Measurements from ENCODE around the gene TTLL1. TPM values are rescaled to one million over a fixed set of nuclear protein-coding genes. Genes with fewer than 3 reads are reported as not detected.

Gene TTLL1
- total RNA-seq, 4 donors from 2014 or later = 1.1 to 3.8 (median 2.8) TPM

DNA sequence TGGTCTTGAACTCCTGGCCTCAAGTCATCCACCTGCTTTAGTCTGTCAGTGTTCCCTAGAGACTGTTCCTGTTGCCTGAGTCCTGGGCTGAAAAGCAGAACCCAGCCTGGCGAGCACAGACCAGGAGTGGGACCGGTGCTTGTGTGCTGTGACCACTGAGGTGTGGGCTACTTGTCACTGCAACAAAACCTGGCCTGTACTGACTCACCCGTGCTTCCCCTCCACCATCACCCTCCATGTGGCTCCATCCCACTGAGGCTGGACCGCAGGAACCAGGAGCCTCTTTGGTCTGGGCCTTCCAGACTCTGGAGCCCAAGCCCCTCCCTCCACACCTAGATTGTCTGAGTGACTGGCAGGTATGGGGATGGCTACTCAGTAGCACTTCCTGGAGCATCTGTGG is 45.4 kb upstream of the TTLL1 start:
- WGBS, 2 donors (ENCODE audit: low coverage in 1 of 2) = 90% methylated on average over 4 of the region's 4 CpGs; no CpG with 5 or more reads in 1 of the 2 donors

DNA sequence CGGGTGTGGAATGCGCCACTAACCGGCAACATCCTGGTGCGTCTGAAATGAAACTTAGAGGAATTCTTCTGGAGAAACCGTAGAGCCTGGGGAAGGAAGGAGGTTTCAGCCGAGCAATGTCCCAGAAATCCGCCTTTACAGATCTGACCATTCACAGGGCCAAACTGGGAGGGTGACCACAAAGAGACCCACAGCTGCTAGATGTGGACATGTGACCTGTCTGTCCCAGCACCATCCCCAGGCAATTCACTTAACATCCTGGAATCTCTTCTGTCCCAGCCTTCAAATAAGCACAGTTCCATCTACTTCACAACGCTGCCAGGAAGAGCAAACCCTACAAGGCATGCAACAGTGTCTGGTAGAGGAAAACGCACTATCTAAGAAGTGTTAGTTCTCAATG is 44.2 kb upstream of the TTLL1 start:
- no peak overlapping the region for H3K27ac ChIP-seq
- 83 to 97% methylated on average over 1 to 9 of the region's 9 CpGs for WGBS, 2 donors (ENCODE audit: low coverage in 1 of 2)
- no peak for TF ChIP-seq EP300 (IDR thresholded peaks at IDR 0.05; ENCODE audit: low read depth)
- no peak for TF ChIP-seq POLR2AphosphoS5 (IDR thresholded peaks at IDR 0.05)
- TF ChIP-seq, protein P1, sequence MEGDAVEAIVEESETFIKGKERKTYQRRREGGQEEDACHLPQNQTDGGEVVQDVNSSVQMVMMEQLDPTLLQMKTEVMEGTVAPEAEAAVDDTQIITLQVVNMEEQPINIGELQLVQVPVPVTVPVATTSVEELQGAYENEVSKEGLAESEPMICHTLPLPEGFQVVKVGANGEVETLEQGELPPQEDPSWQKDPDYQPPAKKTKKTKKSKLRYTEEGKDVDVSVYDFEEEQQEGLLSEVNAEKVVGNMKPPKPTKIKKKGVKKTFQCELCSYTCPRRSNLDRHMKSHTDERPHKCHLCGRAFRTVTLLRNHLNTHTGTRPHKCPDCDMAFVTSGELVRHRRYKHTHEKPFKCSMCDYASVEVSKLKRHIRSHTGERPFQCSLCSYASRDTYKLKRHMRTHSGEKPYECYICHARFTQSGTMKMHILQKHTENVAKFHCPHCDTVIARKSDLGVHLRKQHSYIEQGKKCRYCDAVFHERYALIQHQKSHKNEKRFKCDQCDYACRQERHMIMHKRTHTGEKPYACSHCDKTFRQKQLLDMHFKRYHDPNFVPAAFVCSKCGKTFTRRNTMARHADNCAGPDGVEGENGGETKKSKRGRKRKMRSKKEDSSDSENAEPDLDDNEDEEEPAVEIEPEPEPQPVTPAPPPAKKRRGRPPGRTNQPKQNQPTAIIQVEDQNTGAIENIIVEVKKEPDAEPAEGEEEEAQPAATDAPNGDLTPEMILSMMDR (IDR thresholded peaks at IDR 0.05) = no peak
- TF ChIP-seq POLR2A (IDR thresholded peaks at IDR 0.05) = no peak
- DNase-seq = no peak
- no peaks in the 10 kb centered on the region for H3K9me3 ChIP-seq
- intact Hi-C loops (cut with DNase I; ENCODE audit: low total_unique reads) (no loop called here), in situ Hi-C loops (cut with MboI; ENCODE audit: low pct_ligation_motif_present in 1 of 4, low pct_unique_long_range_greater_than_20kb in 1 of 4, low sequenced_read_pairs in 3 of 4) (no loop called here)
- H3K36me3 ChIP-seq = peaks cover 0 to 4% (median 0%) of the 10 kb centered on the region in 4 donors
- no peaks in the 10 kb centered on the region for H3K27me3 ChIP-seq
- H3K4me1 ChIP-seq = peaks cover 0 to 18% (median 15%) of the 10 kb centered on the region in 4 donors
- no peak overlapping the region for H3K4me3 ChIP-seq

More for the DNA sequence above, 45.4 kb upstream of the TTLL1 start:
- no peak overlapping the region for H3K4me3 ChIP-seq
- H3K27ac ChIP-seq = no peak overlapping the region
- in situ Hi-C loops (cut with MboI; ENCODE audit: low pct_ligation_motif_present in 1 of 4, low pct_unique_long_range_greater_than_20kb in 1 of 4, low sequenced_read_pairs in 3 of 4) (no loop called here), intact Hi-C loops (cut with DNase I; ENCODE audit: low total_unique reads) (no loop called here)
- peaks cover 0 to 4% (median 0%) of the 10 kb centered on the region in 4 donors for H3K36me3 ChIP-seq
- no peaks in the 10 kb centered on the region for H3K27me3 ChIP-seq
- H3K4me1 ChIP-seq = peaks cover 0 to 6% (median 4%) of the 10 kb centered on the region in 4 donors
- TF ChIP-seq EP300 (IDR thresholded peaks at IDR 0.05; ENCODE audit: low read depth) = no peak
- no peak for TF ChIP-seq POLR2A (IDR thresholded peaks at IDR 0.05)
- TF ChIP-seq, protein P1 (IDR thresholded peaks at IDR 0.05) = no peak
- no peak for TF ChIP-seq POLR2AphosphoS5 (IDR thresholded peaks at IDR 0.05)
- DNase-seq = no peak
- H3K9me3 ChIP-seq = no peaks in the 10 kb centered on the region

DNA sequence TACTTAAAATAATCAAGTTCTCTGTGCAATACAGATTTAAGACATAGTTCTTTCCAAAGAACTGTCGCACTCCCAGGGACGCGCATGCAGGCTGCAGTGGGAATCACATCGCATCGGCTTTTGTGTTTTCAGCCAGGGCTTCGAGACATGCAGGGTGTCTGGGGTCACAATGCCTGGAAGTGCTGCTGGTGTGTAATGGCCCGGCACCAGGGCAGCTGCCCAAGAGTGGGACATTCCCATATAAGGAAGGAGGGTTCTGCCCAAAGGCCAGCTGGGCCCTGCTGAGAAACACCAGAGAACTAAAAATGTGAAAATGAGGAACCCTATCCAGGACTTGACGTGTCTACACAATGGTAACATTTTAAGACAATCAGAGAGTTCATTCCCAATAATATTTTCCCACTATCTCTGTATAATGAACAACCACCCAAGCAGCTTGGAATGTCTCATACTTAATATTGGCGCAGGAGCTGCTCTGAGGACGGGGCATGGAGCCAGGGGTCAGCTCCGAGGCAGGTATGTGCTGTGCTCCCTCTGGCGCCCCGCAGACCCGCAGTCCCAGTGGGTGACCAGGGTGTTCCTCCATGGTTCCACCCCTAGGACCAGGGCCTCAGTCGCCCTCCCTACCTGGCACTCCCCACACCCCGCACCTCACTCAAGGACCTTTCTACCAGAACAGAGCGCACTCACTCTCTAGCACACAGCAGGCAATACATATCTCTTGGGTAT is 42.7 kb upstream of the TTLL1 start:
- intact Hi-C loops (cut with DNase I; ENCODE audit: low total_unique reads) = no loop called here

More for the DNA sequence above, 42.7 kb upstream of the TTLL1 start:
- WGBS, 2 donors (ENCODE audit: low coverage in 1 of 2) = 78 to 93% methylated on average over 4 to 17 of the region's 17 CpGs
- in situ Hi-C loops (cut with MboI; ENCODE audit: low pct_ligation_motif_present in 1 of 4, low pct_unique_long_range_greater_than_20kb in 1 of 4, low sequenced_read_pairs in 3 of 4) = no loop called here
- H3K4me1 ChIP-seq = peaks cover 4 to 31% (median 28%) of the 10 kb centered on the region in 4 donors
- no peaks in the 10 kb centered on the region for H3K9me3 ChIP-seq
- TF ChIP-seq POLR2AphosphoS5 (IDR thresholded peaks at IDR 0.05) = no peak
- TF ChIP-seq, protein P1 (IDR thresholded peaks at IDR 0.05) = no peak
- TF ChIP-seq POLR2A (IDR thresholded peaks at IDR 0.05) = no peak
- TF ChIP-seq EP300 (IDR thresholded peaks at IDR 0.05; ENCODE audit: low read depth) = no peak
- H3K27me3 ChIP-seq = no peaks in the 10 kb centered on the region
- no peak overlapping the region for H3K4me3 ChIP-seq
- H3K27ac ChIP-seq = no peak overlapping the region
- peaks cover 0 to 4% (median 0%) of the 10 kb centered on the region in 4 donors for H3K36me3 ChIP-seq
- DNase-seq = no peak
